Measurements from ENCODE around the gene ZBP1.

Gene ZBP1, protein sequence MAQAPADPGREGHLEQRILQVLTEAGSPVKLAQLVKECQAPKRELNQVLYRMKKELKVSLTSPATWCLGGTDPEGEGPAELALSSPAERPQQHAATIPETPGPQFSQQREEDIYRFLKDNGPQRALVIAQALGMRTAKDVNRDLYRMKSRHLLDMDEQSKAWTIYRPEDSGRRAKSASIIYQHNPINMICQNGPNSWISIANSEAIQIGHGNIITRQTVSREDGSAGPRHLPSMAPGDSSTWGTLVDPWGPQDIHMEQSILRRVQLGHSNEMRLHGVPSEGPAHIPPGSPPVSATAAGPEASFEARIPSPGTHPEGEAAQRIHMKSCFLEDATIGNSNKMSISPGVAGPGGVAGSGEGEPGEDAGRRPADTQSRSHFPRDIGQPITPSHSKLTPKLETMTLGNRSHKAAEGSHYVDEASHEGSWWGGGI

DNA sequence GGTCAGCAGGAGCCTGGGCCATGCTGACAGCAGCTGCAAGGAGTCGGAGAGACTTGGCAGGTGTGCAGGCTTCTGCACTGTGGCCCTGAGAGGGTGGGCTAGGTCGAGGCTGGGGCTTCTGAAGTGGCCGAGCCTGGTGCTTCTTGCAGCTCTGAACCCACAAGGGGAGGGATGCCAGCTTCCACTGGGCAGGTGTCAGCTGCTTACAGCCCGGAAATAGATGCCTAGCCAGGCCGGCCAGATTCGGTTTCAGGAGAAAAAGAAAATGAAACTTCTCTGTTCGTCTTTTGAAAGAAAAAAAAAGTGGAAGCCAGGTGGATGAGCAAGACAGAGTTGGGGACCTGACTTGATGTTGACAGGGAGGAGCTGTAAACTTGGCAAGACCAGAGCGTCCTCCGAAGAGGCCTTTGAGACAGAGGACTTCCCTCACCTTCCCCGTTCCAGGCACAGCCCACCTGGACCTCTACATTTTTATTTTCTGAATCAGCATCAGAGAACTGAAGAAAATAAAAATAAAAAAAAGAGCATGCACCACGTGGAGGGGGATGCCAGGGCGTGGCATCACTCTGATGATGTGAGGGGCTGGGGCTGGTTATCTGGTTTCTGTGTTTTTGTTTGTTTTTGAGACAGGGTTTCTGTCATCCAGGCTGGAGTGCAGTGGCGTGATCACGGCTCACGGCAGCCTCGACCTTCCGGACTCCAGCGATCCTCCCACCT lies at the start of gene ZBP1:
Gene ZBP1 (minus strand): TSS at position 153 of the 717 bp plus-strand sequence. CDS start 131 bp downstream, at position 22.
- DNase-seq = no peak

DNA sequence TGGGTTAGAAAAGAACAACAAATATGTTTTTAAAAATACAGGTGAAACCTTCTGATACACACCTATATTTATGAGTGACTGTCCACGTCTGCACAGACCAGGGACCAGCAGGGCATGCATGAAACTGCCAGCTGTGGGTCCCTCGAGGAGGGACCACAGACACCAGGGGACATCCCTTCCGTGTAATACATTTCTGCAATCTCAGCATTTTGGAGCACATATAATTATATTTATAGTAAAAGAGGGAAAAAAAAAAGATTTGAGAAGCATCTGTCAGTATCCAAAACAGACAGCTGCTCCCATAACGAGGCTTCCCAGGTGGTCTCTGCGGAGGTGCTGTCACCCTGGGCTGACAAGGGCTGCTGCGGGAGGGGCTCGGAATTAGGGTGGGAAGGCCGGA lies 49.4 kb upstream of the ZBP1 start:
- peak in 1 of 2 experiments; percentile 11 for DNase-seq

DNA sequence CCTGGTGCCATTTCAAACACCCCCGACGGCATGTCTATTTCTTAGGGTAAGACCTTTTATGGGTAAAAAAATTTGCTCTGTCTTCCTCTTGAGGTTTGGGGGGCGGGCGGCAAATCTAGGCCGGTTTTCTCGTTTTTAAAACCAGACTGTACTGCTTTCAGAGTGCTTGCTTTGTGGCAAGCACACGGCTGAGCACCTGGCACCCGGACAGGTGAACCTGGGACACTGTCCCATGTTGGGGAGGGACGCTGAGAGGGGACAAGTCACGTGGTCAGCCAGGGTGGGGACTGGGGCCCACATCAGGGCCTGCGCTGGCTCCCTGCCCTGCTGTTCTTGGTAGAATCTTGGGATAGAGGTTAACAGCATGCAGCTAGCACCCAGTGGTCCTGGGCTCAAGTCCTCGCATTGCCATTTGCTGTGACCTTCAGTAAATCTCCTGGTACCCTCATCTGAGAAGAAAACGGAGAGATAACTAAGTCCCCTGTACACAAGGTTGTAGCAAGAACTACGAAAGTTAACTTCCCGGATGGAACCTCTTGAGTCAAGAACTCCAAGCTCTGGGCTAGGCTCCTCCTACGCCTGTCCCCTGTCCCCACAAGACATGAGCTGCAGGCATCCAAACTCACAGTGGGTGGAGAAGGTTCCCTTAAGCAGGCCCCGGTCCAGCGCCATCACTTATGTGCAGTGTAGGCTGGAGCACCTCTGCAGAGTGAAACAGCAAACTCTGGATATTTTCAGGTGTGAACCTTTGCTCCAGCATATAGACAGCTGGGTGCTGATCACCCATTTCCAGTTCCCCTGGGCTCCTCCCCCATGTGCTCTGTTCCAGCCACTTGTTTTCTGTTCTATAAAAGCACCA lies 47.9 kb upstream of the ZBP1 start:
- no peak for DNase-seq

DNA sequence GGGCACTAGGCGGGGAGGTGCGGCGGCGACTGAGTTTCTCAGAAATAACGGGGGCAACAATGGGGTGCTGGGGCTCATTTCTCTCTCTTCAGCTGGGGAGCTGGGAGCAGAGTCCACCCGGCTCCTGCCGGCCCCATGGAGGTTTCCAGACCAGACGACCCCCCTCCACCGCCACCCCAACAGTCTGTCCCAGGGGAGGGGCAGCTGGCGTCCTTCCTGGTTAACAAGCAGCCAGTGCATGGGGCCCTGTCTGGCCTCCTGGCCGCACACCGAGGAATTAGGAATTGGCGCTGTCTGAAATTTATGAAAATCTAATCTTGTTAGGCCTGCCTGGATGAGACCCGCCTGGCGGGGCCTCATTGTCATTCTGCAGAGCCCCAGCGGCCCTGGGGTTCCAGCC lies 47.2 kb upstream of the ZBP1 start:
- peak in 1 of 2 experiments; percentile 33 for DNase-seq

DNA sequence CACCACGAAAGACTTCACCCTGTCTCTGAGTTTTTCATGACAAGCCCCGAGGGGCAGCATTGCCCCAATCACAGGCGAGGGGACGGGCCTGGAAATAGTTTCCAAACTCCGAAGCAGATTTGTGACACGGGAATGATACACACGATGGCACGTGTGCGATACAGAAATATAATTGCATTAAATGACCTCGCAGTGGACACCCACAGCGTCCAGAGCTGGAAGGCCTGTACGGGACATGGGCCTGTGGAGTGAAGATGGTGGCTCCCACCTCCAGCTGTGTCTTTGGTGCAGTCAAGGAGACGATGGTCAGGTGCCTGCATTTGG lies 46.6 kb upstream of the ZBP1 start:
- DNase-seq = no peak

DNA sequence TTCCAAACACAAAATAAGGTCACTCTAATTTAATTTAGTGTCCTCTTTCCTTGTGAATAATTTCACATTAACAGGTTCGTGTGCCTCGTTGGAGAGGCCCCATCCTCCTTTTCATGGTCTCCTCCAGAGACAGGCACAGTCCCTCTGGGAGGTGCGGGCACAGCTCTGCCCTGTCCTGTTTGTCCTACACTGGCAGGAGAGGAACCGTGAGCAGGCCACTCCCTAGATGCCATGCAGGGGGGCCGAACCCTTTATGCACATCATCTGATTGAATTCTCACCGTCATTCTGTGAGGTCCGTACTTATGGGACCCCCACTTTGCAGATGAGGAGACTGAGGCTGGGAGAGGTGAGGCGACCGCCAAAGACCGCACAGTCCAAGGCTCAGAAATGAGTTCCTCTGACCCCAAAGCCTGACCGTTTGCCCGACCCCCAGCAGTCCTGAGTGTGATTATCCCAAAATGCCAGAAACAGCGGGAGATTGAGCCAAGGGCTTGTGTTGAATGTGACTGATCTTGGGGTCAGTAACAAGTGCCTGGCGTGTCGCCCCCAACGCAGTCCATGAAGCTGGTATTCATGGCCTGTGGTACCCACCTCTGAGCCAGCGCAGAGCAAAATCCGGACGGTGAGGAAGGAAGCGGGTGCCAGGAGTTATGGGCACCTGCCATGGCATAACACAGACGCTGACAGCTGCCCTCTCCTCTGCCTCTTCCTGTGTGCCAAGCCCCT lies 46.0 kb upstream of the ZBP1 start:
- no peak for DNase-seq

DNA sequence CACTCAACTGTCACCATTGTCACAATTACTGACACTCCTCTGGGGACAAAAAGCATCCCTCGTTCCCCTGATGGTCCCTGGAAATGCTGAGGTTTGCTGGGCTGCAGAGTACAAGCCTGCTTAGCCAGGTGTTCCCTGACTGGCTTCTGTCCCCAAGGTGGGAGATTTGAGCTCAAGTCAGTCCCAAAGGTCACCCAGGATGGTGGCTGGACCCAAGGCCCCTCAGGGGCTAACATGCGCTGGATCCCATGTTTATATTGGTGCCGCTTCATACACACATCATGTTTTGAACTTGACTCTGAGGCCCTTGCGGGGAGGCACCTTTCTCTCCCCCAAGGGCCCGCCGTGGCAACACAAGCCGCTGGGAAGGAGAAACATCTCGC lies 45.4 kb upstream of the ZBP1 start:
- DNase-seq = no peak

DNA sequence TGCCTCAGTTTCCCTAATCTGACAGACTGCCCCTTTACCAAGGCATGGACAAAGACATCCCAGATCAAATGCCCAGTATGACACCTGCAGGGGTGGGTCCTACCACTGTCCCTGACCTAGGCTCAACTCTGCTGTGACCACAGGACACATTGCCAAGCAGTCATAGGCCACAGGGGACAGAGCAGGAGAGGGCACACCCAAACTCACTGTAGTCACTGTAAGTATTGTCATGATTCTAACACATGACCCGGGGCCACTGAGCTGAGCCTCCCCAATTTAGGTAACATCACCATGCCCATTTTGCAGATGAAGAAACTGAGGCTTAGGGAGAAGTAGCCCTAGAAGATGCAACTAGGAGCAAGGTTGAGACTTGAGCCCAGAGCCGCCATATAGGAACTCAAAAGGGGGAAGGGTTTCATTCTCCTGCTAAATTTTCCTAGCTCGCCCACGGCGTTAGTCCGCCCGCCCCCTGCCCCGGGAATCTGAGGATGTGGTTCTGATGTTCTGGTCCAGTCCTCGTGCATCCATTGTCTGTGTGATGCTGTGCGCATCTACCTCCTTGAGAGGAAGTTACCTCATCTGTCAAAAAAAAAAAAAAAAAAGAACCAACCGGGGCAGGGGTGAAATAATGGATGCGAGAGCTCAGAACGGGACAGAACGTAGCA lies 44.8 kb upstream of the ZBP1 start:
- DNase-seq = no peak

DNA sequence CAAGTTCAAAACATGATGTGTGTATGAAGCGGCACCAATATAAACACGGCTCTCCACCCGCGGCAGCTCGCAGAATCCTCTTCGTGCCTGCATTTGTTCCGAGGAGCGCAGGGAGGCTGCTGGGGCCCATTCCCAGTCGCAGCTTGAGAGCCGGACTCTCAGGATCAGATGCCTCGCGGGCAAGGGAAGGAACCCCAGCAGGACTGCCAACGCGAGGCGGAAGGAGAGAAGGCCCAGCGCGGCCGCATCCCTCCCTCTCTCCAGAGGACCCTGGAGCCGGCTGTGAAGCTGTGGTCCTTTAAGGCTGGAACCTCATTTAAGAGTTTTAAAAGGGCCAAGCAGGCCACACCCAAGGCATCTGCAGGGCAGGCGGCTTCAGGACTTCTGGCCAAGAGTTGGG lies 44.2 kb upstream of the ZBP1 start:
- no peak for DNase-seq

DNA sequence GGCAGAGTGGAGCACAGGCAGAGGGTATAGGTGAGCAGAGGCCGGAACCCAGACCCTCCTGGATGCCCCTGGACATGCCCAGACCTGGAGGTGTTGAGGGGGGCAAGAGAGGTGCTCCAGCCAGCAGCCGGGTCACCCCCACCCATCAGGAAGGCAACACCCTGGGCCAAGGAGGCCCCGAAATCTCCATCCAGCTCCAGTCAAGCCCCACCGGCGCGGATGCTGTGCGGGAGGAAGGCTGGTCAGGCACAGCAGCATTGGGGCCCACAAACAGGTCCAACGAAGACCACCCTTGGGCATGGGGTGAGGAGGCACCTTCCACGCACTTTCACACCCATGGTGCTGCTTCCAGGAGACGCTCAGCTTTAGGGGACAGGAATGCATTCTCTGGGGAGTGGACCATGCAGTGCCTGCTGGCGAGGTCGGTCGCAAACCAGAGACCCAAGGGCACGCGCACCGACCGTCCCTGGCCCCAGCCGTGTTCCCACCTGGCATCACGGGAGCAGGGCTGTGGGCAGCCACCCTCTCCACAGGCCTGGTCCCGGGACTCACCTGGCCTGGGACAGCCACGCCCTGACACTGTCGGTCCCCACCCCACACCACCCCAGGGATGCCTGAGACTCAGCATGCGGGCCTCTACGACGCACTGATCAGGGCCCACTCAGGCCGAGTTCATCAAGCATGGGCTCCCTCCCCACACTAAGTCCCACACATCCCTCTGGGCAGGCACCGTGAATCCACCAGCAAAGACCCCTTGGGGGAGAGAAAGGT lies 43.6 kb upstream of the ZBP1 start:
- DNase-seq = no peak

DNA sequence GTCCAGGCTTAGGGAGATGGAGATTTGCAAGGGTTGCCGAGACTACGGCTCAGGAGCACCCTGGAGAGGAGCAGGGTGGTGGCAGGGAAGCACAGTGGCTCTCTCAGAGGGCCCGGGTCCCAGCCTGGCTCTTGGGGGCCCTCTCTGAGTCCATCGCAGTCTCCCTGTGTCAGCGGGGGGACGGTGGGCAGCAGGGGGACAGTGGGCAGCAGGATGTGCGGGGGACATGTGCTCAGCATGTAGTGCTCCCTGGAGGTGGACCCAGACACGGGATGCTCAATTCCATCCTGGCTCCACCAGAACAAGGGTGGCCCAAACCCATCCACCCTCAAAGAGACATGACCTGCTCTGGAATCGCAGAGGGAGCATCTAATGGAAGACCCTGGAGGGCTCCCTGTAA lies 43.0 kb upstream of the ZBP1 start:
- DNase-seq = no peak

DNA sequence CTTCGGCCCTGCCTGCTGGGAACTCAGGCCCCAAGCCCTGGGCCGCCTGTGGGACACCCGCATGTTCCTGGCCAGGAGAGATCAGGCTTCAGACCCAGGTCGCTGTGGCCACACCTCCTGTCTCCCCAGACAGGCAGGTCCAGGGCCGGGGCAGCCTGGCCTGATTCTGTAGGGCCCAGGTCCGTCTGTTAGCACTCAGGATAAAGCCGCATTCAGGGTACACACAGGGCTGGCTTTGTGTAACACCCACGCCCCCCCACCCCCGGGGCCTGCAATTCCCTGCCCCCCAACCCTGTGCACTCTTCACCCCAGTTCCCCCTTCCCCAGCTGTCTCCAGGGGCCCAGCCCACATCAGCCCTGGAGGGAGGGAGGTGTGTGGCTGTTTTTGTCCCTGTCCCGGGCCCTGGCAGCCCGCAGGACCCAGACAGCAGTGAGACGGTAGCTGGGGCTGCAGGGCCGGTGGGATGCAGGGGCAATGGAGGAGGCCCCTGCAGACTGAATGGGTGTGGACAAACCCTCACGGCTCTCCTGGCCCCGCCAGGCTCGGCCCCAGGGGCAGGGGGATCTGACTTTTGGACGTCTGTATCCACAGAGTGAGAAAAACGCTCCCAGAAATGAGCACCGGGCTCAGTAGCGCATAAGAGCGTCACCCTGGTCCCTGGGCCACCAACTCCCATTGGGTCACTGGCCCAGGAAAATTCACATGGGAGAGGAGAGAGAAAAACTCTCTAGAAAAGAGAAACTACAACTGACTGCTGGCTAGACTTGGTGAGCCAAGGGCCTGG lies 42.4 kb upstream of the ZBP1 start:
- DNase-seq = no peak

DNA sequence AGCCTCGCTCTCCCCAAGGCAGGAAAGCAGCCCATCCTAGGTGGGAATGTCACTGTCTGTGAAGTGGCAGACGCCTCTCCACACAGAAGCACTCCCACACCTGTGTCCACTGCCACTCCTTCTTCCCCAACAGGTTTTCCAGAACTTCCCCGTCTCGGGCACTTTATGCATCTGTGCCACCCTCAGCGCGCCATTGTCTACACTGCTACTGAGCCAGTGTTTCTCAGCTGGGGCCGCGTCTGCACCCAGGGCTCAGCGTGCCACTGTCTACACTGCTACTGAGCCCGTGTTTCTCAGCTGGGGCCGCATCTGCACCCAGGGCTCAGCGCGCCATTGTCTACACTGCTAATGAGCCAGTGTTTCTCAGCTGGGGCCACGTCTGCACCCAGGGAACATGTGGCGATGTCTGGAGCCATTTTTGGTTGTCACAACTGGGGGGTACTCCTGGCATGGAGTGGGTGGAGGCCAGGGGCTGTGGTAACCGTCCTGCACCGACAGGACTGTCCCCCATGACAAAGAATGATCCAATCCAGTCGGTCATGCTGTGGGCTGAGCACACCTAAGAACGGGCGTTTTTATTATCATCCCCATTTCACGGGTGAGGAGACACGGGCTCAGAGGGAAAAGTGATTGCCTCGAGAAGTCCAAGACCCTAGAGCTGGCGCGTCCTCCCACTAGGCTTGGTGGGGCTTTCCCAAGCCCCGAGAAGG lies 41.7 kb upstream of the ZBP1 start:
- DNase-seq = no peak

DNA sequence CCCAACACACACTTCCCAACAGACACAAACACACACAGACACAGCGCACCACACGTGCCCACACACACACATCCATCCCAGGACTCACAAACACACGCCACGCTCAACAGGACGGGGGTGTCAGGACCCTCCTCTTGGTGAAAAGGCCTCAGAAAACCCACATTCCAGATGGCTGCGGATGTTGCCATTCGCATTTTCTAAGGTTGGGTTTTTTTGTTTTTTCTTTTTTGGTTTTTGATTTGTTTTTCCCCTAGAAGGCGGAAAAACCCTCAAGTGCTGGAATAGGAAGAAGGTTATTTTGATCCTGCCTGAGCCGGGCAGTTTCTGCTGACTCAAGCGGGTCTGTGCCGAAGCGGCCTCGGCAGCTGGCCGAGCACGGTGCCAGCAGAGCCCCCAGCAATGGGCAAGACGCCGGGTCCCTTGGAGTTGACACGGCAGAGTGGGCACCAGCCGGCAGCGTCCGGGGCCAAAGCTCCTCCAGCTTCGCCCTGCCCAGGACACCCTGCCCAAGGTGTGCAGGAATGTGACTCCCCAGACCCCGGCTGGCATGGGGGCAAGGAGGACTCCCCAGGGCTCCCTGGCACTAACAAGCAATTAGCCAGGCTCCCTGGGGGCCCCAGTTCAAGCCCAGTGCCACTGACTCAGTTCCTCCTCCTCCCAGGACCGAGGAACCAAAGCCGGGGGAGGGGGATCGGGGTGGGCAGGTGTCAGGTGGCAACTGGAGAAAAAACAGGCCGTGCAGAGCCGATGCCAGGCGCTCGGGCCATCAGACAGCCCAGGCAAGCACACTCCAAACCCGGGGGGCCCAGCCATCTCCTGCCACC lies 40.9 kb upstream of the ZBP1 start:
- no peak for DNase-seq

DNA sequence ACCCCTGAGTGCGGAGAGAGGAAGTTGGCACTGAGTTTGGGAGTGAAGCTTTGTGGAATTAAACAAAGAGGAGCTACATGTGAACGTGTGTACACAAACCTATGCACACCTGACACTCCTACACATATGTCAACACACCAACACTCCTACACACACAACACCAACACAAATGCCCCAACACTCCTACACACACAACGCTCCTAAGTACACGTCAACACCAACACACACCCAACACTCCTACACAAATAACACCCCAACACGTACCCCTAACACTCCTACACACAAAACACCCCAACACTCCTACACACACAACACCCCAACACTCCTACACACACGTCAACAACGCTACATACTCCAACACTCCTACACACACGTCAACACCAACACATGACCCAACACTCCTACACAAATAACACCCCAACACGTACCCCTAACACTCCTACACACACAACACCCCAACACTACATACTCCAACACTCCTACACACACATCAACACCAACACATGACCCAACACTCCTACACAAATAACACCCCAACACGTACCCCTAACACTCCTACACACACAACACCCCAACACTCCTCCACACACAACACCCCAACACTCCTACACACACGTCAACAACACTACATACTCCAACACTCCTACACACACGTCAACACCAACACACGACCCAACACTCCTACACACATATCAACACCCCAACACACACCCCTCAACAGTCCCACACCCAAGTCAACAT lies 40.1 kb upstream of the ZBP1 start:
- DNase-seq = no peak

DNA sequence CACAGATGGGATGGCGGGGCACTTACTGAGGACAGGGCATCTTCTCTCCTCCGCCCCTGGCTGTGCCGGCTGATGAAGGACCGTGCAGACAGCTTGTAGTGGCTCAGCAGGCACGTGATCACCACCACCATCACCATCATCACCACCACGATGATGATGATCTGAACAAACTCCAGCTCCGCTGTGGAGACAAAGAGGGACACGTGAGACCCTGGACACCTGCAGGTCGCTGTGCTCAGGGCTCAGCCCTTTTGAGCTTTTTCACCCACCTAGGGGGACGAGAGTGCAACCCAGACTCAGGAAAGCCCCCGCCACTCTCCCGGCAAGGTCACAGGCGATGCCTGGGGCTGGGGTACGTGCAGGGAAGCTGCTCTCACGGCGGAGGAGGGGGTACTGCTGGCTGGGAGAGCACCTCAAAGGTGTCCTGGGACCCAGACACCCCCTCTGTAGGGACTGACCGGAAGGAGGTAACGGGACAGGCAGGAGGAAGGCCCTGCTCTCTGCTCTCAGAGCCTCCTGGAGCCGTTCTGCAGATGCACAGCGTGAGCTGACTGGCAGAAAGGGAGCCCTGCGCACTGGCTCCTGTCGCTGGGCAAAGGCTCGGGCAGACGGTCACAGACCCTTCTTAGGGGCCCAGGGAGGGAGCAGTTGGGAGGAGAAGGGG lies 39.4 kb upstream of the ZBP1 start:
- DNase-seq = no peak

DNA sequence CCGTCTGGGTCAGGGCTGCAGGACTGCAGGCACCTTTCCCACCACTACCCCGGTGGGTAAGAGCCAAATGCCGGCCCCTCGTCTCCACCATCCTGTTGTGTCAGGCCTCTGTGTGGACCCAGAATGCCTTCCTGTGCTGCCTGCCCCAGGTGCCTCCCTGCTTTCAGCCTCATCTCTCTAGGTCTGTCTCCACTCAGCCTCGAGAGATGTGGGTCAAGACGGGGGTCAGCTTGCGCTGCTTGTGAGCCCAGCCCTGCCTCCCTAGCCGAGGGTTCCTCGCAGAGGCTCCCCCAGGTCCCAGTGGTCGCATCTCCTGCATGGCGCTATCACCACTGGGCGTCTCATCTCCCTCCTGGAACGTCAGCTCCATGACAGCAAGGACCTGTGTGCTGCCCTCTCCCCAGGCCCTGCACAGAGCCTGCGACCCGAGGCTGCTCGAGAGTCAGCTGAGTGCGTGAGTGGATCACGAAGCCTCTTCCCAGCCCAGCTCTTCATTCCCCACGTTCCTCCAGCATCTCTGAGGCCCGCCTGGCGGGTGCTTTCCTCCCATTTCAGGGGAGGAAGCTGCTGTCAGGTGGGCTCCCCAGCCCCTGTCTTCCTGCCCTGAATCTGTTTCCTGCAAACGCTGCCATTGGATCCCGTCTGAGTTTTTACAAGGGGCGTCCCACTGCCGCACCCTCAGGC lies 38.7 kb upstream of the ZBP1 start:
- no peak for DNase-seq
